ENCODE measurements around the gene CASR. TPM values are rescaled to one million over a fixed set of nuclear protein-coding genes. Genes with fewer than 3 reads are reported as not detected.

The CASR gene
- total and polyA plus RNA-seq, 12 donors = 0.03 to 0.55 (median 0.08) TPM; not detected in 6

- peak overlapping the region in 2 of 4 donors; percentile 4 to 48 for H3K4me3 ChIP-seq
- H3K27ac ChIP-seq = no peak overlapping the region
- H3K27me3 ChIP-seq = peaks cover 13% of the 10 kb centered on the region
- no peaks in the 10 kb centered on the region for H3K9me3 ChIP-seq (replicated peaks in 1 of 3)
- peaks cover 7 to 9% of the 10 kb centered on the region in 2 donors for H3K4me1 ChIP-seq (replicated peaks in 1 of 2)
- intact Hi-C loops (cut with DNase I) = no loop called here
- TF ChIP-seq POLR2A (IDR thresholded peaks at IDR 0.05) (no peak), CTCF (IDR thresholded peaks at IDR 0.05) (no peak)
- 3 to 7% (median 4%) methylated on average over 20 to 64 of the region's 64 CpGs for WGBS, 4 donors
- H3K36me3 ChIP-seq (replicated peaks in 1 of 2) = no peaks in the 10 kb centered on the region
- no peak for DNase-seq
Observed at GRCh38 chr3:122183893-122184590, 574 bp downstream of the CASR start.

- DNase-seq = no peak
- H3K27ac ChIP-seq = no peak overlapping the region
- WGBS, 4 donors = 14 to 23% (median 16%) methylated on average over 12 to 19 of the region's 19 CpGs
- no peaks in the 10 kb centered on the region for H3K36me3 ChIP-seq (replicated peaks in 1 of 2)
- H3K9me3 ChIP-seq (replicated peaks in 1 of 3) = no peaks in the 10 kb centered on the region
- H3K4me1 ChIP-seq (replicated peaks in 1 of 2) = peaks cover 7 to 9% of the 10 kb centered on the region in 2 donors
- H3K4me3 ChIP-seq = peak overlapping the region in 1 of 4 donors; percentile 48
- H3K27me3 ChIP-seq = peaks cover 13% of the 10 kb centered on the region
- intact Hi-C loops (cut with DNase I) = no loop called here
- no peak for TF ChIP-seq POLR2A (IDR thresholded peaks at IDR 0.05)
- no peak for TF ChIP-seq CTCF (IDR thresholded peaks at IDR 0.05)
Observed at GRCh38 chr3:122184591-122184929, 1.1 kb downstream of the CASR start.

GRCh38 chr3:122186372-122186771 lies 2.9 kb downstream of the CASR start:
- 43 to 52% (median 50%) methylated on average over 2 of the region's 2 CpGs for WGBS, 4 donors
- DNase-seq = no peak
- Histone ChIP-seq H3K4me3 (no peak overlapping the region), H3K9me3 (replicated peaks in 1 of 3) (no peaks in the 10 kb centered on the region), H3K4me1 (replicated peaks in 1 of 2) (peaks cover 7 to 9% of the 10 kb centered on the region in 2 donors), H3K27ac (no peak overlapping the region), H3K27me3 (peaks cover 13% of the 10 kb centered on the region), H3K36me3 (replicated peaks in 1 of 2) (no peaks in the 10 kb centered on the region)
- intact Hi-C loops (cut with DNase I) = no loop called here
- no peak for TF ChIP-seq CTCF (IDR thresholded peaks at IDR 0.05)
- TF ChIP-seq POLR2A (IDR thresholded peaks at IDR 0.05) = no peak

GRCh38 chr3:122188737-122189136 lies 5.3 kb downstream of the CASR start:
- no peak overlapping the region for H3K27ac ChIP-seq
- no peaks in the 10 kb centered on the region for H3K9me3 ChIP-seq (replicated peaks in 1 of 3)
- H3K36me3 ChIP-seq (replicated peaks in 1 of 2) = no peaks in the 10 kb centered on the region
- H3K27me3 ChIP-seq = peaks cover 8% of the 10 kb centered on the region
- no peak overlapping the region for H3K4me3 ChIP-seq
- WGBS, 4 donors = 56 to 79% (median 69%) methylated on average over 1 of the region's 1 CpG
- peaks cover 7 to 8% of the 10 kb centered on the region in 2 donors for H3K4me1 ChIP-seq (replicated peaks in 1 of 2)
- TF ChIP-seq CTCF (IDR thresholded peaks at IDR 0.05) (no peak), POLR2A (IDR thresholded peaks at IDR 0.05) (no peak)
- intact Hi-C loops (cut with DNase I) = no loop called here
- DNase-seq = no peak
